Stomach (tissue), 9 donors: ENCODE results near the gene GLB1L2. TPM values are rescaled to one million over a fixed set of nuclear protein-coding genes. Genes with fewer than 3 reads are reported as not detected.

Experiments used
- DNase-seq, 2 donors: peaks; one replicate each; pipeline versions ENCODE4 v3.0.0 to v3.0.0-alpha.2; 2013 to 2019
- H3K27ac ChIP-seq, 5 donors: fragments of 200-600 bp in 4 of 5; sonication (generic) in 4 of 5; one replicate each; pipeline ENCODE4 v1.5.1; 2013 to 2019; ENCODE audit warnings: mild to moderate bottlenecking in 1 of 5, moderate library complexity in 1 of 5
- H3K27me3 ChIP-seq, 3 donors: fragments of 200-600 bp; sonication (generic); one replicate each; pipeline ENCODE4 v1.5.1; 2017 to 2019; ENCODE audit warnings: mixed run types in 1 of 3
- H3K36me3 ChIP-seq, 4 donors: fragments of 200-600 bp; sonication (generic); 1 replicate in 3 of 4; 2 replicates in 1 of 4; pipeline ENCODE4 v1.5.1; 2016 to 2019
- H3K4me1 ChIP-seq, 4 donors: fragments of 200-600 bp; sonication (generic); one replicate each; pipeline ENCODE4 v1.5.1; 2016 to 2019
- H3K4me3 ChIP-seq, 4 donors: fragments of 200-600 bp; sonication (generic) in 3 of 4; one replicate each; pipeline ENCODE4 v1.5.1; 2016 to 2019; ENCODE audit warnings: mild to moderate bottlenecking in 1 of 4
- H3K9me3 ChIP-seq, 4 donors: fragments of 200-600 bp; sonication (generic); one replicate each; pipeline ENCODE4 v1.5.1; 2016 to 2019
- EP300 ChIP-seq: sonication (generic); formaldehyde crosslinking; IDR thresholded peaks from one replicate; pipeline ENCODE4 v1.6.1; 2017; ENCODE audit warnings: antibody characterized with exemption
- POLR2A ChIP-seq, 4 donors: fragments of 450-650 bp; IDR thresholded peaks; one replicate each; pipeline ENCODE4 v1.6.1; 2016; ENCODE audit warnings: antibody characterized with exemption in 4 of 4, control low read depth in 2 of 4, mild to moderate bottlenecking in 1 of 4, moderate library complexity in 1 of 4
- POLR2AphosphoS5 ChIP-seq, 3 donors: sonication (generic); formaldehyde crosslinking; IDR thresholded peaks; one replicate each; pipeline ENCODE4 v1.6.1; 2016; ENCODE audit warnings: antibody characterized with exemption in 3 of 3
- WGBS, 5 donors: extraction: QIAGEN DNeasy Blood & Tissue Kit in 3 of 5; methylation state at CpG; one replicate each; pipeline versions ENCODE4 v1.1.5 to v1.1.7; 2013 to 2018; 5-methylcytosine and 5-hydroxymethylcytosine counted together
- intact Hi-C: fragments of 100-400 bp; cut with DNase I; formaldehyde crosslinking; loops from one replicate; pipeline ENCODE4 v1.15.1; 2023; ENCODE audit warnings: low total_unique reads
- polyA plus RNA-seq, 3 donors: library from polyadenylated mRNA; stranded (reverse); fragments of 200-250 nt; gene quantifications; one replicate each; pipeline ENCODE4 v1.2.3, GENCODE V29; 2013
- total RNA-seq, 5 donors: library from RNA; depleted of rRNA; stranded (reverse); fragments of >200 nt; gene quantifications; one replicate each; pipeline versions ENCODE4 v1.1.0 to v1.2.3, GENCODE V29; 2014 to 2016
- TF ChIP-seq, protein P1 (sequence below), 7 experiments: fragments of 450-650 bp in 4 of 7; fragments of 200-600 bp in 3 of 7; sonication (generic) in 3 of 7; IDR thresholded peaks; one replicate each; pipeline ENCODE4 v1.5.1; 2016 to 2019; ENCODE audit warnings: antibody characterized with exemption in 7 of 7, control low read depth in 2 of 7, mild to moderate bottlenecking in 1 of 7
- donor health status: healthy with polysubstance abuse.
- donor health status: Bipolar disorder and iron deficiency.
- donor health status: healthy.

GLB1L2 gene
- total and polyA plus RNA-seq, 8 donors: 2.1 to 19.2 (median 5.3) TPM

DNA sequence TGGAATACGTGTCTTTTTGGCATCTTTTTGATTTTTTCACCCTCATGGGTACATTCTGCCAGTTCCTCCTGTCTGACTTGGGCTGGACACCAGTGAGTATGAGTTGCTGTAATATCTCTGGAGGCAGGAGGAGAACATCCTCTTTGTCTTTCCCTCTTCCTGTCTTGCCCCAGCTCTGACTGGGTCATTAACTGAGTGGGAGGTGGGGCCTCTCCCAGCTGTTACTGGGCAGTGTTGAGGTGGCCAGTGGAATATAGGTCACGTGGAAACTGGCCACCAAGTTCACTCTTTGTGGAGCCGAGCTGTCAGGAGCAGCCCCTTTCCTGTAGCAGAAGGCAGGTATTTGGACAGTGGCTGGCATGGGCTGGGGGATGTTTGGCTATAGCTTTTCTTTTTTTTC is 2.2 kb downstream of the GLB1L2 start:
- intact Hi-C loops: no loop called here
- Histone ChIP-seq H3K9me3 (no peaks in the 10 kb centered on the region), H3K36me3 (no peaks in the 10 kb centered on the region), H3K4me1 (peaks cover 14 to 27% (median 23%) of the 10 kb centered on the region in 4 donors), H3K27me3 (peaks cover 0 to 28% (median 5%) of the 10 kb centered on the region in 3 donors), H3K4me3 (no peak overlapping the region), H3K27ac (no peak overlapping the region)
- TF ChIP-seq EP300 (no peak), POLR2AphosphoS5 (IDR thresholded peaks at IDR 0.05) (no peak), POLR2A (IDR thresholded peaks at IDR 0.05) (no peak)
- TF ChIP-seq, protein P1, sequence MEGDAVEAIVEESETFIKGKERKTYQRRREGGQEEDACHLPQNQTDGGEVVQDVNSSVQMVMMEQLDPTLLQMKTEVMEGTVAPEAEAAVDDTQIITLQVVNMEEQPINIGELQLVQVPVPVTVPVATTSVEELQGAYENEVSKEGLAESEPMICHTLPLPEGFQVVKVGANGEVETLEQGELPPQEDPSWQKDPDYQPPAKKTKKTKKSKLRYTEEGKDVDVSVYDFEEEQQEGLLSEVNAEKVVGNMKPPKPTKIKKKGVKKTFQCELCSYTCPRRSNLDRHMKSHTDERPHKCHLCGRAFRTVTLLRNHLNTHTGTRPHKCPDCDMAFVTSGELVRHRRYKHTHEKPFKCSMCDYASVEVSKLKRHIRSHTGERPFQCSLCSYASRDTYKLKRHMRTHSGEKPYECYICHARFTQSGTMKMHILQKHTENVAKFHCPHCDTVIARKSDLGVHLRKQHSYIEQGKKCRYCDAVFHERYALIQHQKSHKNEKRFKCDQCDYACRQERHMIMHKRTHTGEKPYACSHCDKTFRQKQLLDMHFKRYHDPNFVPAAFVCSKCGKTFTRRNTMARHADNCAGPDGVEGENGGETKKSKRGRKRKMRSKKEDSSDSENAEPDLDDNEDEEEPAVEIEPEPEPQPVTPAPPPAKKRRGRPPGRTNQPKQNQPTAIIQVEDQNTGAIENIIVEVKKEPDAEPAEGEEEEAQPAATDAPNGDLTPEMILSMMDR (IDR thresholded peaks at IDR 0.05): no peak
- WGBS, 5 donors: 77 to 88% (median 83%) methylated on average over 3 of the region's 3 CpGs
- no peak for DNase-seq

- H3K27ac ChIP-seq: no peak overlapping the region
- intact Hi-C loops: no loop called here
- WGBS, 5 donors: 90 to 94% (median 93%) methylated on average over 10 of the region's 10 CpGs
- TF ChIP-seq POLR2AphosphoS5 (IDR thresholded peaks at IDR 0.05) (no peak), EP300 (no peak), POLR2A (IDR thresholded peaks at IDR 0.05) (no peak)
- TF ChIP-seq, protein P1 (IDR thresholded peaks at IDR 0.05): no peak
- no peaks in the 10 kb centered on the region for H3K9me3 ChIP-seq
- no peak overlapping the region for H3K4me3 ChIP-seq
- no peaks in the 10 kb centered on the region for H3K36me3 ChIP-seq
- peaks cover 14 to 27% (median 23%) of the 10 kb centered on the region in 4 donors for H3K4me1 ChIP-seq
- peaks cover 0 to 28% (median 5%) of the 10 kb centered on the region in 3 donors for H3K27me3 ChIP-seq
- no peak for DNase-seq
These were observed 3.2 kb downstream of the GLB1L2 start for GRCh38 chr11:134334796-134335571.

GRCh38 chr11:134337051-134337450 is 5.3 kb downstream of the GLB1L2 start:
- Histone ChIP-seq H3K4me3 (no peak overlapping the region), H3K27me3 (peaks cover 0 to 12% (median 4%) of the 10 kb centered on the region in 3 donors), H3K27ac (no peak overlapping the region), H3K36me3 (no peaks in the 10 kb centered on the region), H3K4me1 (peaks cover 8 to 12% (median 10%) of the 10 kb centered on the region in 4 donors), H3K9me3 (no peaks in the 10 kb centered on the region)
- 91 to 97% (median 94%) methylated on average over 4 of the region's 4 CpGs for WGBS, 5 donors
- no peak for DNase-seq
- TF ChIP-seq POLR2A (IDR thresholded peaks at IDR 0.05) (no peak), POLR2AphosphoS5 (IDR thresholded peaks at IDR 0.05) (no peak), EP300 (no peak)
- TF ChIP-seq, protein P1 (IDR thresholded peaks at IDR 0.05): no peak
- intact Hi-C loops: no loop called here

GRCh38 chr11:134338068-134338467 is 6.3 kb downstream of the GLB1L2 start:
- intact Hi-C loops: no loop called here

More at GRCh38 chr11:134338068-134338467, 6.3 kb downstream of the GLB1L2 start:
- no peak overlapping the region for H3K4me3 ChIP-seq
- H3K27me3 ChIP-seq: peaks cover 0 to 3% (median 0%) of the 10 kb centered on the region in 3 donors
- TF ChIP-seq EP300 (no peak), POLR2A (IDR thresholded peaks at IDR 0.05) (no peak), POLR2AphosphoS5 (IDR thresholded peaks at IDR 0.05) (no peak)
- TF ChIP-seq, protein P1 (IDR thresholded peaks at IDR 0.05): no peak
- no peak for DNase-seq
- WGBS, 5 donors: 83 to 93% (median 93%) methylated on average over 9 to 15 of the region's 15 CpGs
- no peaks in the 10 kb centered on the region for H3K9me3 ChIP-seq
- H3K4me1 ChIP-seq: peaks cover 0 to 2% (median under 1%) of the 10 kb centered on the region in 4 donors
- no peaks in the 10 kb centered on the region for H3K36me3 ChIP-seq
- no peak overlapping the region for H3K27ac ChIP-seq
